Right renal cortex interstitium (tissue), 3 donors: ENCODE measurements around the gene ZNF814. TPM values are rescaled to one million over a fixed set of nuclear protein-coding genes. Genes with fewer than 3 reads are reported as not detected.
A peak's percentile ranks its signal among the peaks of the same experiment; 100 is the strongest.
"Not testable (repeated sequence)": the region's sequence is repeated elsewhere in the genome, so short reads cannot be mapped to it uniquely, and the experiment has no call there.

Experiments
- DNase-seq, 3 donors: peaks; one replicate each; pipeline ENCODE4 v3.0.0-alpha.2; 2013; ENCODE audit warnings: low read depth in 3 of 3, low spot score in 2 of 3
- polyA plus RNA-seq, 3 donors: library from polyadenylated mRNA; unstranded; fragments of 120-200 nt; gene quantifications; one replicate each; pipeline ENCODE4 v1.2.1, GENCODE V29; 2013; ENCODE audit not compliant: insufficient read length in 3 of 3

ZNF814 gene
- polyA plus RNA-seq, 3 donors, result 52.9 to 54.8 (median 53.1) TPM

DNA sequence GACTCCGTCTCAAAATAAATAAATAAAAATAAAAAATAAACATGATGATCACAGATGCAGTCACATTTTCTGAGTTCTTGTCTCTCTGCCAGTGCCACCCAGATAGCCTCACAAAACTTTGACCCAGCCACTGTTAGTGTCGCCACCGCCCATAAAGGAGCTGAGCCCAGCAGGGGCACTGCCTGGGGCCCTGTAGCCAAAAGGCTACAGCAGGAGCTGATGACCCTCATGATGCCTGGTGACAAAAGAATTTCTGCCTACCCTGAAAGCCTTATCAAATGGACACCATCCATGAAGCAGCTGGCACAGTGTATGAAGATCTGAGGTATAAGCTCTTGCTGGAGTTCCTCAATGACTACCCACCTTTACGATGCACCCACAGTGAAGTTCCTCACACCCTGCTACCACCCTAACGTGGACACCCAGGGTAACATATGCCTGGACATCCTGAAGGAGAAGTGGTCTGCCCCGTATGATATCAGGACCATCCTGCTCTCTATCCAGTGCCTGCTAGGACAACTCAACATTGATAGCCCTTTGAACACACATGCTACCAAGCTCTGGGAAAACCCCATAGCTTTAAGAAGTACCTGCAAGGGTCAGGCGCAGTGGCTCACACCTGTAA is 20.9 kb downstream of the ZNF814 start:
- DNase-seq, result no peak

DNA sequence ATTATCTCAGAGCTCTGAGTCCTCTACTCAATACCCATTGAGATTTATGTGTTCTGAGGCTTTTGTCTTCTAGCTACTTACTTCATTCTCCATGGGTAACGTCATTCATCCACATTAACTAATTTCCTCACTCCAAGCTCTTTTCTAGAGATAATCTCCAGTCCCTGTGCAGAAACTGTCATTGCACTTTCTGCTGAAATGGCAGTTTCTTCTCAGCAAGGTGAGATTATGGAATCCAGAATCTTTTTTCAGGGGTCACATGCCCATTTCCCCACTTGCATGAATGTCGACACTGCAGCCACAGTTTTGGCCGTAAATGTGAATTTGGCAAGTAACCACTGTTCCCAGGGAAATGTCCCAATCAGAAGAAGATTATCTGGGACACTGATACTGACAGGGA is 26.5 kb downstream of the ZNF814 start:
- not testable (repeated sequence) for DNase-seq

DNA sequence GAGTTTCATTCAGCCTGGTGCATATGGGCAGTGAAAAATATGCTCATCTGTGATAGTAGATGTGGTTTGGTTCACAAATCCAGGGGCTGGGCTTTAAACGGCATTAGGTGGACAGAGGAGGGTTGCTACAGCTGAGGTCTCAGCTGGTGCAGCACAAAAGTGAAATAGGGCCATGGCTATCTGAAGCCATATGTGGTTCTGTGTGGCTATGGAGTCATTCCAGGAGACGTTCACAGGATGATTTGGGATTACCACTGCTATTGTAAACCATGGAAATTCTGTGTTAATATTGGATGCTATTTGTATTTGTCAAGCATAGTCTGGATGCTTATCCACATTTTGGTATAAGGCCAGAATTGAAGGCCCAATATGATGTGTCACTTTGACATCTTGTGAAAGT is 34.7 kb downstream of the ZNF814 start:
- not testable (repeated sequence) for DNase-seq

GRCh38 chr19:57851812-57852603 is 36.8 kb downstream of the ZNF814 start:
- not testable (repeated sequence) for DNase-seq

DNA sequence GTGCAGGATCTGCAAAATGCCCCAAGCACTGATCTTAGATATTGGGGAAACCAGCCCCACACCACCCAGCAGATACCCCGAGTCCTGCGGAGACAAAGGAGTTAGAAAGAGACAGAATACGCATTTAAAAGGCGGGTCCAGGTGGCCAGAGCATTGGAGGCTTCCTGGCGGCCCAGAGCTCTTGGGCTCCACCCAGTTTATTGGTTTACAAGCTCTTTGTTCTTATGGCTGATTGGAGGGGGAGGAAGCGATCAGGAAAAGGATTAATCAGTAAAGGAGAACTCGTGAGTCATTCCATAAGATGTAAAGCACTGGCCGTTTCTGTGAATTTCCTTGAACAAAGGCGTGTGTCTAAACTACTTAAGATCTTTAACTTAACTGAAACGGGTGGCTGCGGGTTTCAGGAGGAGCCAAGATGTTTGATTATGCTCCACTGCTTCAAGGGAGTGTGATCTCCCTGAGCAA is 38.3 kb downstream of the ZNF814 start:
- DNase-seq, result no peak

DNA sequence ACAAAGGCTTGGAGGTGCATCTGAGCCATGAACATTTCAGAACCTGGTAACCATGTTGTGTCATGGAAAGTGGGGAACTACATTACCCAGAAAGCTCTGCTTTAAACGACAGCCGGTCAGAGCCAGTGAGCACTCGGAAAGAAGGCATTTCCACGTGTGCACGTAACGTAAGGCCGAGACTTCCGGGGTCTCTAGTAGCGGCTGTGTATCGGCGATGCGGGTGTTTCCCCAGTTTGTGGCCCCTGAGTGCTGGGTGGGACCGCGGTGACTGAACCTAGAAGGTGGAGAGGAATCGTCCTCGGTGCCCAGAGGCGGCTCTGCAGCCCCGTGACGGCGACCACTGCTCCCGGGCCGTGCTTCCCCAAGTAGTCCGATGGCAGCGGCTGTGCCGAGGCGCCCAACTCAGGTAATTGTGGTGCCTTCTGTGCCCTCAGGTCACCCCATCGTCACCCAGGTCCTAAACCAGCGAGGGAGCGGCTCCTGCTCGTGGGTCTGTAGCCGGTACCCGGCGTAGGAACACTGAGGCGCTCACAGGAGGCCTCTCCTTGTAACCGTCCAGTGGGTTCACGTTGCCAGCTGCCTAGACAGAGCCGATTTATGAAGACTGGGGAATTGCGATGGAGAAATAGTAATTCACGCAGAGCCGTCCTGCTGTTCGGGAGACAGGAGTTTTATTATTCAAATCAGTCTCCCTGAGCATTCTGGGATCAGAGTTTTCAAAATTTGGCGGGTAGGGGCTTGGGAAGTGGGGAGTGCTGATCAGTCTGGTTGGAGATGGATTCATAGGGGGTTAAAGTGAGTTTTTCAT is 39.0 kb downstream of the ZNF814 start, which contains the start of gene ZNF587:
TSS of gene ZNF587 (plus strand) at position 194 of the 808 bp plus-strand sequence. CDS start at position 374, 180 bp downstream.
- peak in 1 of 3 donors; percentile 76 for DNase-seq

DNA sequence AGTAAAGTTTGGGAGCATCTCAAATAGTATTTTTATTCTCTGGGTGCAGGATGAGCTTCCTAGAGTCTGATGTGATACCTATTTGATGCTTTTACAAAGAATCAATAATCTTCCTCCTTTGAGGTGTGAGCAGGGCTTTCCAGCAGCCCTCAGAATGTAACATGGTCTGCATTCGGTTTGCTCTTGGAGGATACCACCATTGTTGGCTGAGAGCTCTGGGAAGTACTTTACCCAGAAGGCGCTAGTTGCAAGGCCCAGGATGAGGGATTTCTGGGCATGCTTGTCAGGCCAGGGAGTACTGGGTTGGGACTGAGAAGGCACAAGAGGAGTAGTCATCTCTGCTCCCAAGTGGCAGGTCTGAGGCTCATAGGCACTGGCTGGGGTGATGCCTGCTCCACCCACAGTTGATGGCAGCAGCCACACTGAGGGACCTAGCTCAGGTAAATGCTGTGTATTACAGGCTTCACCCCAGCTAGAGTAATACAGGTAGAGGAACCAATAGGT is 39.6 kb downstream of the ZNF814 start:
- DNase-seq, result not testable (repeated sequence)

- not testable (repeated sequence) for DNase-seq
Observed at GRCh38 chr19:57847164-57847563, 41.7 kb downstream of the ZNF814 start.

- DNase-seq, result no peak
Observed at GRCh38 chr19:57841122-57841763, 47.6 kb downstream of the ZNF814 start.

- DNase-seq, result not testable (repeated sequence)
Observed at GRCh38 chr19:57838622-57839191, 50.1 kb downstream of the ZNF814 start.

DNA sequence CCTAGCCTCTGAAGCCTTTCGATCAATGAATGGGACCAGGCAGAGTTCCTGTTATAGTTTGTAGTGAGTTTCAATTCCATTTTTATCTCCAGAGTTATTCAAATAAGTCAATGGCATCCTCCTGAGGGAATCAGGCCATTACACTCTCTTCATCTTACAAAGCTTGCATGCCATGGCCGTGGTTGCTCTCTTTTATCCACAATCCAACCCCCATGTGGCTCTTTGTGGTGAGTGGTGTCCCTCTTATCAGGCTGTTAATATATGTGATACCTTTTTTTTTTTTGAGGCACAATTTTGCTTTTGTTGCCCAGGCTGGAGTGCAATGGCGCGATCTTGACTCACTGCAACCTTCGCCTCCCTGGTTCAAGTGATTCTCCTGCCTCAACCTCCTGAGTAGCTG is 51.8 kb downstream of the ZNF814 start:
- not testable (repeated sequence) for DNase-seq

- peak in 1 of 3 donors; percentile 62 for DNase-seq
Observed at GRCh38 chr19:57830071-57830602, 58.7 kb downstream of the ZNF814 start, which contains the start of gene ZNF587B. Gene ZNF587B (plus strand): TSS chr19:57830299. CDS start chr19:57830529, 230 bp downstream.

- DNase-seq, result no peak
Observed at GRCh38 chr19:57829316-57829715, 59.5 kb downstream of the ZNF814 start.

GRCh38 chr19:57825511-57825910 is 63.3 kb downstream of the ZNF814 start:
- no peak for DNase-seq

- DNase-seq, result not testable (repeated sequence)
Observed at GRCh38 chr19:57823608-57824007, 65.2 kb downstream of the ZNF814 start.

DNA sequence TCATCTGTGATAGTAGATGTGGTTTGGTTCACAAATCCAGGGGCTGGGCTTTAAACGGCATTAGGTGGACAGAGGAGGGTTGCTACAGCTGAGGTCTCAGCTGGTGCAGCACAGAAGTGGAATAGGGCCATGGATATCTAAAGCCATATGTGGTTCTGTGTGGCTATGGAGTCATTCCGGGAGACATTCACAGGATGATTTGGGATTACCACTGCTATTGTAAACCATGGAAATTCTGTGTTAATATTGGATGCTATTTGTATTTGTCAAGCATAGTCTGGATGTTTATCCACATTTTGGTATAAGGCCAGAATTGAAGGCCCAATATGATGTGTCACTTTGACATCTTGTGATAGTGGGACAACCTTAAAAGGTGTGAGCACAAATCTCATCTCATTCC is 65.7 kb downstream of the ZNF814 start:
- not testable (repeated sequence) for DNase-seq

- not testable (repeated sequence) for DNase-seq
Observed at GRCh38 chr19:57821501-57821900, 67.3 kb downstream of the ZNF814 start.

GRCh38 chr19:57821095-57821494 is 67.7 kb downstream of the ZNF814 start:
- DNase-seq, result not testable (repeated sequence)

DNA sequence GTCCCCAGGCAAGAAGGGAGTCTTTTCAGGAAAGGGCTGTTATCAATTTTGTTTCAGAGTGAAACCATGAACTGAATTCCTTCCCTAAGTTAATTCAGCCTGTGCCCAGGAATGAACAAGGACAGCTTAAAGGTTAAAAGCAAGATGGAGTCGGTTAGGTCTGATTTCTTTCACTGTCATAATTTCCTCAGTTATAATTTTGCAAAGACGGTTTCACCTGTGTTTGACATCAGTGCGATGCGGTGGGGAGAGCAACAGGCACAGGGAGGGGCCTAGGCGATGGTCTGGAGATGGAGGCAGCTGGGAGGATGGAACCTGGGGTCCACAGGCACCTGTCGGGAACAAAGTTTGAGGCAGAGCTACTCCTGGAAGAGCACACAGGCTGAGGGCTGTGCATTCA is 68.2 kb downstream of the ZNF814 start:
- DNase-seq, result no peak
